ENCODE measurements around the gene GAPT. TPM values are rescaled to one million over a fixed set of nuclear protein-coding genes. Genes with fewer than 3 reads are reported as not detected.

GAPT gene
- total and polyA plus RNA-seq, 4 donors = 0.17 to 2.5 (median 0.94) TPM

DNA sequence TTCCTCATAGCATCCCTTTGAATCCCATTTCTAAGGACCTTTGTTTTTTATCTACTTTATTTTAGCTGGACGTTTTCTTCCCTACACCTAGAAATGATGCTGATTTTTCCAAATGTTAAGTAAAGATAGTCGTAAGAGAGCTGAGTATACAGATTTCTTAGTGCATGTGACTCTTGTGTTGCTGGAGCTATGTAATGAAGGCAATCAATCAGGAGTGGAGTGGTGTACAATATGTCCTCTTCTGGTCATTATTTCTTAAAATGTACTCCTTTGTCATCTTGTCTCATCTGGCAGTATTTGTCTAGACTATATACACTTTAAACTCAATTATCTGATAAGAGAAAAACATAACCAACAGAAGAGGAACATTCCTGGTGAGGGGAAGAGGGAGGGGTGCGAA is 13.5 kb downstream of the GAPT start:
- Histone ChIP-seq H3K9me3 (ENCODE audit: control insufficient read depth in 4 of 4, low read length in 3 of 4) (no peaks in the 10 kb centered on the region), H3K36me3 (ENCODE audit: control insufficient read depth in 4 of 4, insufficient read depth in 3 of 4, low read depth in 1 of 4, low read length in 3 of 4) (no peaks in the 10 kb centered on the region), H3K9ac (ENCODE audit: low read depth in 1 of 2, low read length in 2 of 2) (no peak overlapping the region), H3K27ac (ENCODE audit: low read depth in 1 of 2, low read length in 2 of 2) (no peak overlapping the region), H3K27me3 (ENCODE audit: control insufficient read depth in 4 of 4, insufficient read depth in 4 of 4, low read length in 3 of 4) (no peaks in the 10 kb centered on the region), H3K4me3 (ENCODE audit: low read depth in 1 of 3, low read length in 3 of 3) (no peak overlapping the region), H3K4me1 (ENCODE audit: control insufficient read depth in 4 of 4, insufficient read depth in 4 of 4, low read length in 3 of 4) (no peaks in the 10 kb centered on the region)
- WGBS = 72% methylated on average over 3 of the region's 3 CpGs
- TF ChIP-seq, protein P1, sequence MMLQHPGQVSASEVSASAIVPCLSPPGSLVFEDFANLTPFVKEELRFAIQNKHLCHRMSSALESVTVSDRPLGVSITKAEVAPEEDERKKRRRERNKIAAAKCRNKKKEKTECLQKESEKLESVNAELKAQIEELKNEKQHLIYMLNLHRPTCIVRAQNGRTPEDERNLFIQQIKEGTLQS (IDR thresholded peaks at IDR 0.05) = no peak
- TF ChIP-seq FOXA1 (IDR thresholded peaks at IDR 0.05) (no peak), NR2F2 (IDR thresholded peaks at IDR 0.05) (no peak), YY1 (IDR thresholded peaks at IDR 0.05) (no peak), HNF4G (IDR thresholded peaks at IDR 0.05) (no peak), FOXA2 (IDR thresholded peaks at IDR 0.05) (no peak), JUND (IDR thresholded peaks at IDR 0.05) (no peak), SP1 (IDR thresholded peaks at IDR 0.05) (no peak), GABPA (IDR thresholded peaks at IDR 0.05 in 1 of 2, conservative IDR thresholded peaks at IDR 0.05 in 1 of 2) (no peak), HNF4A (conservative IDR thresholded peaks at IDR 0.05) (no peak), RAD21 (IDR thresholded peaks at IDR 0.05) (no peak), EGR1 (IDR thresholded peaks at IDR 0.05; ENCODE audit: low read depth in 2 of 2) (no peak), RXRA (IDR thresholded peaks at IDR 0.05) (no peak), TAF1 (conservative IDR thresholded peaks at IDR 0.05) (no peak)
- TF ChIP-seq, protein P2, sequence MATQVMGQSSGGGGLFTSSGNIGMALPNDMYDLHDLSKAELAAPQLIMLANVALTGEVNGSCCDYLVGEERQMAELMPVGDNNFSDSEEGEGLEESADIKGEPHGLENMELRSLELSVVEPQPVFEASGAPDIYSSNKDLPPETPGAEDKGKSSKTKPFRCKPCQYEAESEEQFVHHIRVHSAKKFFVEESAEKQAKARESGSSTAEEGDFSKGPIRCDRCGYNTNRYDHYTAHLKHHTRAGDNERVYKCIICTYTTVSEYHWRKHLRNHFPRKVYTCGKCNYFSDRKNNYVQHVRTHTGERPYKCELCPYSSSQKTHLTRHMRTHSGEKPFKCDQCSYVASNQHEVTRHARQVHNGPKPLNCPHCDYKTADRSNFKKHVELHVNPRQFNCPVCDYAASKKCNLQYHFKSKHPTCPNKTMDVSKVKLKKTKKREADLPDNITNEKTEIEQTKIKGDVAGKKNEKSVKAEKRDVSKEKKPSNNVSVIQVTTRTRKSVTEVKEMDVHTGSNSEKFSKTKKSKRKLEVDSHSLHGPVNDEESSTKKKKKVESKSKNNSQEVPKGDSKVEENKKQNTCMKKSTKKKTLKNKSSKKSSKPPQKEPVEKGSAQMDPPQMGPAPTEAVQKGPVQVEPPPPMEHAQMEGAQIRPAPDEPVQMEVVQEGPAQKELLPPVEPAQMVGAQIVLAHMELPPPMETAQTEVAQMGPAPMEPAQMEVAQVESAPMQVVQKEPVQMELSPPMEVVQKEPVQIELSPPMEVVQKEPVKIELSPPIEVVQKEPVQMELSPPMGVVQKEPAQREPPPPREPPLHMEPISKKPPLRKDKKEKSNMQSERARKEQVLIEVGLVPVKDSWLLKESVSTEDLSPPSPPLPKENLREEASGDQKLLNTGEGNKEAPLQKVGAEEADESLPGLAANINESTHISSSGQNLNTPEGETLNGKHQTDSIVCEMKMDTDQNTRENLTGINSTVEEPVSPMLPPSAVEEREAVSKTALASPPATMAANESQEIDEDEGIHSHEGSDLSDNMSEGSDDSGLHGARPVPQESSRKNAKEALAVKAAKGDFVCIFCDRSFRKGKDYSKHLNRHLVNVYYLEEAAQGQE (IDR thresholded peaks at IDR 0.05) = no peak
- TF ChIP-seq, protein P3, sequence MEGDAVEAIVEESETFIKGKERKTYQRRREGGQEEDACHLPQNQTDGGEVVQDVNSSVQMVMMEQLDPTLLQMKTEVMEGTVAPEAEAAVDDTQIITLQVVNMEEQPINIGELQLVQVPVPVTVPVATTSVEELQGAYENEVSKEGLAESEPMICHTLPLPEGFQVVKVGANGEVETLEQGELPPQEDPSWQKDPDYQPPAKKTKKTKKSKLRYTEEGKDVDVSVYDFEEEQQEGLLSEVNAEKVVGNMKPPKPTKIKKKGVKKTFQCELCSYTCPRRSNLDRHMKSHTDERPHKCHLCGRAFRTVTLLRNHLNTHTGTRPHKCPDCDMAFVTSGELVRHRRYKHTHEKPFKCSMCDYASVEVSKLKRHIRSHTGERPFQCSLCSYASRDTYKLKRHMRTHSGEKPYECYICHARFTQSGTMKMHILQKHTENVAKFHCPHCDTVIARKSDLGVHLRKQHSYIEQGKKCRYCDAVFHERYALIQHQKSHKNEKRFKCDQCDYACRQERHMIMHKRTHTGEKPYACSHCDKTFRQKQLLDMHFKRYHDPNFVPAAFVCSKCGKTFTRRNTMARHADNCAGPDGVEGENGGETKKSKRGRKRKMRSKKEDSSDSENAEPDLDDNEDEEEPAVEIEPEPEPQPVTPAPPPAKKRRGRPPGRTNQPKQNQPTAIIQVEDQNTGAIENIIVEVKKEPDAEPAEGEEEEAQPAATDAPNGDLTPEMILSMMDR (IDR thresholded peaks at IDR 0.05; ENCODE audit: low read depth, low read length, missing input control) = no peak
- TF ChIP-seq, protein P4, sequence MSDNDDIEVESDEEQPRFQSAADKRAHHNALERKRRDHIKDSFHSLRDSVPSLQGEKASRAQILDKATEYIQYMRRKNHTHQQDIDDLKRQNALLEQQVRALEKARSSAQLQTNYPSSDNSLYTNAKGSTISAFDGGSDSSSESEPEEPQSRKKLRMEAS (IDR thresholded peaks at IDR 0.05) = no peak
- TF ChIP-seq, protein P5, sequence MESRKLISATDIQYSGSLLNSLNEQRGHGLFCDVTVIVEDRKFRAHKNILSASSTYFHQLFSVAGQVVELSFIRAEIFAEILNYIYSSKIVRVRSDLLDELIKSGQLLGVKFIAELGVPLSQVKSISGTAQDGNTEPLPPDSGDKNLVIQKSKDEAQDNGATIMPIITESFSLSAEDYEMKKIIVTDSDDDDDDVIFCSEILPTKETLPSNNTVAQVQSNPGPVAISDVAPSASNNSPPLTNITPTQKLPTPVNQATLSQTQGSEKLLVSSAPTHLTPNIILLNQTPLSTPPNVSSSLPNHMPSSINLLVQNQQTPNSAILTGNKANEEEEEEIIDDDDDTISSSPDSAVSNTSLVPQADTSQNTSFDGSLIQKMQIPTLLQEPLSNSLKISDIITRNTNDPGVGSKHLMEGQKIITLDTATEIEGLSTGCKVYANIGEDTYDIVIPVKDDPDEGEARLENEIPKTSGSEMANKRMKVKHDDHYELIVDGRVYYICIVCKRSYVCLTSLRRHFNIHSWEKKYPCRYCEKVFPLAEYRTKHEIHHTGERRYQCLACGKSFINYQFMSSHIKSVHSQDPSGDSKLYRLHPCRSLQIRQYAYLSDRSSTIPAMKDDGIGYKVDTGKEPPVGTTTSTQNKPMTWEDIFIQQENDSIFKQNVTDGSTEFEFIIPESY (IDR thresholded peaks at IDR 0.05) = no peak
- DNase-seq (ENCODE audit: low spot score) = no peak
